D721Med (cell line): ENCODE results near the gene GSG1L.
A peak's percentile ranks its signal among the peaks of the same experiment; 100 is the strongest.

Experiments
- DNase-seq: peaks from one replicate; pipeline ENCODE4 v3.0.0; 2011; ENCODE audit warnings: low spot score; ENCODE audit not compliant: insufficient read length
- FAIRE-seq: peaks from 2 replicates; lab custom pipeline; 2011; peaks lifted over from hg19 to GRCh38; lab: Jason Lieb, UNC
- TF ChIP-seq, protein P1 (sequence below): IDR thresholded peaks from 2 replicates; pipeline ENCODE4 v1.5.1; 2012; ENCODE audit warnings: mild to moderate bottlenecking, control low read depth; ENCODE audit not compliant: insufficient read depth; ENCODE audit errors: missing control alignments

GSG1L gene

DNA sequence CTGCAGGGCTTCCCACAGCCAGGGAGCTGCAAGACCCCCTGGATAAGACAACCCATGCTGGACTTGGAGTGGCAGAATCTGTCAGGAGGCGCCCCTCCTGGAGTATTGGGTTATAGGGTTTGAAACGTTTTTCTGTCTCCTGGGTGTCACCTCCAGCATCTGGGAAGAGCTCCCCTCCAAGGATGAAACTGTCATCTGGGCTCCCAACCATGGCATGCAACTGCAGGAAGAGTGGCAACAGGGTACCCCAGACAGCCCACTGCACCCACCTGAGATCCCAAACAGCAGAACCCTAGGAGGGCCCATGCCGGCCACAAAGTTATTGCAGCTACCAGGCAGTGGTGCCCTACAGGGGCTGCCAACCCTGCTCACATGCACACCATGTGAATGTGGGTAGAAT is 636 bp upstream of the GSG1L start:
- DNase-seq (no peak), FAIRE-seq (no peak)
- TF ChIP-seq, protein P1, sequence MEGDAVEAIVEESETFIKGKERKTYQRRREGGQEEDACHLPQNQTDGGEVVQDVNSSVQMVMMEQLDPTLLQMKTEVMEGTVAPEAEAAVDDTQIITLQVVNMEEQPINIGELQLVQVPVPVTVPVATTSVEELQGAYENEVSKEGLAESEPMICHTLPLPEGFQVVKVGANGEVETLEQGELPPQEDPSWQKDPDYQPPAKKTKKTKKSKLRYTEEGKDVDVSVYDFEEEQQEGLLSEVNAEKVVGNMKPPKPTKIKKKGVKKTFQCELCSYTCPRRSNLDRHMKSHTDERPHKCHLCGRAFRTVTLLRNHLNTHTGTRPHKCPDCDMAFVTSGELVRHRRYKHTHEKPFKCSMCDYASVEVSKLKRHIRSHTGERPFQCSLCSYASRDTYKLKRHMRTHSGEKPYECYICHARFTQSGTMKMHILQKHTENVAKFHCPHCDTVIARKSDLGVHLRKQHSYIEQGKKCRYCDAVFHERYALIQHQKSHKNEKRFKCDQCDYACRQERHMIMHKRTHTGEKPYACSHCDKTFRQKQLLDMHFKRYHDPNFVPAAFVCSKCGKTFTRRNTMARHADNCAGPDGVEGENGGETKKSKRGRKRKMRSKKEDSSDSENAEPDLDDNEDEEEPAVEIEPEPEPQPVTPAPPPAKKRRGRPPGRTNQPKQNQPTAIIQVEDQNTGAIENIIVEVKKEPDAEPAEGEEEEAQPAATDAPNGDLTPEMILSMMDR = no peak

DNA sequence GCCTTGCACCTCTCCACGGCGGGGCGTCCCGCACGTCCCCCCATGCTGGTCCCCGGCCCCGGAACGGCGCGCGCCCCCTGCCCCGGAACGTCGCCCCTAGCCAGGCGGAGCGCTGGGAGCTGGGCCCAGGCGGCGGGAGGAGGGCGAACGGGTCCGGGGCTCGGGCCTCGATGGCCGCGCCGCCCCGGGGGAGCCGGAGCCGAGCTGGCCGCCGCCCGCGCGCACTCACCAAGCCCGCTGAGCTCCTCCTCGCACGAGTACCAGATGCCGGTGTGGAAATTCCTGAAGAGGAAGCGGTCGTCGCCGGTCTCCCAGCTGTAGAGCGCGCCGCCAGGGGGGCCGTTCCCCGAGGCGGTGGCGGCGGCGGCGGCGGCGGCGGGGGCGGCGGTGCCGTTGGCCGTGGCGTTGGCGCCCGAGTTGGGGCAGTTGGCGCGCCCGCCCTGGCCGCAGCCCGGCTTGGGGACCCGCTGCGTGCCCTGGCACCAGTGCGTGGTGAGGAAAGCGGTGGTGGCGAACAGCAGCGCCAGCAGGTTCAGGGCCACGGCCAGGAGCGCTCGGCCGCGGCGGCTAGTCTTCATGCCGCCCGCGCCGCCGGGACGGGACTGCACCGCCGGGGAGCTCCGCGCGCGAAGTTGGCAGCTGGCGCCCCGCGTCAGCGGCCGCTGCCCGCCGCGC is 530 bp downstream of the GSG1L start:
- DNase-seq = peak; percentile 59
- no peak for FAIRE-seq
- TF ChIP-seq, protein P1 = no peak

DNA sequence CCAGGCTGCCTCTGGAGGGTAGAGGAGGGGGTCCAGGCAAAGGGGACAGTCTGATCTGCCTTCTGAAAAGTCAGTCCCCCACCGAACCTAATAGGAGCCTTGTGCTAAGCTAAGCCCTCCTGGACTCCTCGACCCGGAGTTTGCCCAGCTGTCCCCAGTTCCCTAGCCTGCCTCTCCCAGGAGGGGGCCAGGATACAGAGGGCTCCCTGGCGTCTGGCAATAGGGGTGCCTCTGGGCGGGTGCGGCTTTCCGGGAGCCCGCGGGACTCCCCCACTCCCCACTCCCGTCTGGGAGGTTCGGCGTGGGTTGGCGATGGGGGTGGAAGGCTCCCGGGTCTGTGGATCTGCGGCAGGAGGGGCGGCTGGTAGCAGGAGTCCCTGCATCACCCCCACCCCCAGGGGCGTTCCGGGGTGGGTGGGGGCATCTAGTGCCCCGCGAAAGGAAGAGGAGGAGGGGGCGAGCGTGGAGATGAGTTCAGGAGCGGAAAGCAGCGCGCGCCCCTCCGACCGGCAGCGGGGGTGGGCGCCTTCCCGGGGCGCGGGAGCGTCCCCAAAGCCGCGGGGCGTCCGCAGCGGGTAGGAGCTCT is 1.2 kb downstream of the GSG1L start:
- DNase-seq = no peak
- FAIRE-seq = no peak
- TF ChIP-seq, protein P1 = no peak

DNA sequence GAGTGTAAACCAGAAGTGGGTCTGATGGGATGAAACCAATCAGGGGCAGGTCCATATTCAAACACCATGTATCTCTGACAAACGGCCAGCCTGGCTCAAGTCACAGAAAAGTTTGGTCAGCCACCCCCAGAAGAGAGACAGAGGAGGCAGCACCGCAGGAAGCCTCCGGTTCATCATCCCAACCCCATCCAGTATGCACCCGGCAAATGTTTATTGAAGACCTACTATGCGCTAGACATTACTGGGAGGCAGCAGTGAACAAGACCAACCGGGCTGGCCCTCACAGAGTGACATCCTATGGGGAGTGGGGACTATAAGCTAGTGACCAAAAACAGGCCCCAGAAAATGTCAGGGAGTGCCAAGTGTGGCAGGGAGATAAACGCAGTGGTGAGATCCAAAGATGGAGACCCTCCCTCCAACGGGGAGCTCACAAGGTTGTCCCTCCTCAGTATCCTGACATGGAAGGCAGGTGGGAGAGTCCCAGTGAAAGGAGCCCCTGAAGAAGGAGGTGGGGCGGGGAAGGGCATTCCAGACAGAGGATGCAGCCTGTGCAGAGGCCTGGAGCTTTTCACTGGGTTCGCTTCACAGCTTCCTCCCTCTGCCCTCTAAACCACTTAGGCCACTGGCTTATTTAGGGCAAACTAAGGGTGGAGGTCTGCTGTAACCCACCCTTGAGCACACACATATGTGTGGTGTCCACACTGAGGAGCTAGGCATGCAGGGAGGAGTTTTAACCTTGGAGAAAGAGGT is 2.0 kb downstream of the GSG1L start:
- TF ChIP-seq, protein P1 = no peak
- DNase-seq = no peak
- FAIRE-seq = no peak

DNA sequence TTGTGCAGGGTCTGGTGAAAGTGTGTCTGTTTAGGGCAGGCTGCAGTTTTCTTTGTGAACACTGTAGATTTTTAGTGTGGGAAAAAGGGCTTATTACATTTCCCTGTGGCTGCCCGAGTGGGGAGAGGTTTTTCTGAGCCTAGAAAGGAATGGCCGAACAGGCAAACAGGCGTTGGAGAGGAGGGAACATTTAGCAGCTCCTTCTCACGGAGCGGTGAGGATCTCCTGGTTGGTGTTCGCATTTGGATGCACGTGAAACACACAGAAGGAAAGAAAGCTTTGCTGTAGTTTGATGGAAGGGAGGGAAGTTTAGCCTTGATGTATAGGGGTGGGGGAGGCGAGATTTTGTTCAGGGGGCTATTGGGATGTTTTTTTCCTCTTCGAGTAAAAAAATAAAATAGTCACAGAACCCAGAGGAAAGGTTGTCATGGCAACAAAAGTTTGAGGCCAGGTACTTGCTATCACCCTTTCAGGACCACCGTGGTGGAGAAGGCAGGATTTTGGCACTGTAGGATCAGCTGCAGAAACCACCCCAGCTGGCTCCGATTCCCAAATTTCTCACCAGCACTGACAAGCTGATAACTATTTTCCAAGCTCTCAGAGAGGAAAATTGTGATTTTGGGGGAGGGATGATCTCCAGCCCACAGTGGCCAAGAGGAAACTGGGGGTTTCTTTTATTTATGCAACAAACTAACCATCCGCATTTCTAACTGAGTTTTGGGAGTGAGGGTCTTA is 3.5 kb downstream of the GSG1L start:
- TF ChIP-seq, protein P1 = no peak
- FAIRE-seq = no peak

DNA sequence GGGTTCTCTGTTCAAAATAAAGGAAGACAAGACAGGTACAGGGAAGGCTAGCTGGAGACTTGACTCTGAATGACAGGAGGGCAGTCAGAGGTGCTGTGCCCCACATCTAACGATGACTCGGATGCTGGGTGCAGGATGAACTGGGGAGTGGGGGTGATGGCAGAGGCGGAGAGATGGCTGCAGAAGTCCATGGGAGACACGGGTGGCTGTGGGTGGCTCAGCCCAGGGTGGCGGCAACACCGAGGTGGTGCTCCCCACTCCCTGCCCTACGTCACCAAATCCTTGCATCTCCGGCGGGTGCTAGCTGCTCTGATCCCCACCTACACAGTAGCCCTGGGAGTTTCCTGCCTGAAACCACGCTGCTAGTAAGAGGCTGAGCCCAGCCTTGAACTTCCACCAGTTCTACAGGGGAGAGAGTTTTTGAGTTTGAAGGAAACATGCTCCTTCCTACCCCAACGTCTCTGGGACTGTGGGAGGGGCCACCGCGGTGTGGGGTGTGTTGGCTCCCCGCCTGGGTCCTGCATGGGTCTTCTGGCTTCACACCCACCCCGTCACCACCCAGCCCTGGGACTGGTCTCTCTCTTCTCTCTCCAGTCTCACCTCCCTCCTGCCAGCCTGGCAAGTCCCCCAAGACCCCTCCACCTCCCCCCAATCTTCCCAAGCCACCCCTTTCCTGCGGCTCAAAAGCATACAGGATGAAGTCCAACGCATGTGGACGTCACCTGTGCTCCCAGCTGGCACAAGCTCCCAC is 4.5 kb downstream of the GSG1L start:
- TF ChIP-seq, protein P1 = no peak

More for the DNA sequence above, 3.5 kb downstream of the GSG1L start:
- DNase-seq = no peak

More for the DNA sequence above, 4.5 kb downstream of the GSG1L start:
- no peak for FAIRE-seq
- DNase-seq = no peak
